Stomach (tissue), 9 donors: ENCODE measurements around the gene LRCH1. TPM values are rescaled to one million over a fixed set of nuclear protein-coding genes. Genes with fewer than 3 reads are reported as not detected.

Experiments
- DNase-seq, 2 donors: peaks; one replicate each; pipeline versions ENCODE4 v3.0.0 to v3.0.0-alpha.2; 2013 to 2019
- H3K27ac ChIP-seq, 5 donors: fragments of 200-600 bp in 4 of 5; sonication (generic) in 4 of 5; one replicate each; pipeline ENCODE4 v1.5.1; 2013 to 2019; ENCODE audit warnings: mild to moderate bottlenecking in 1 of 5, moderate library complexity in 1 of 5
- H3K27me3 ChIP-seq, 3 donors: fragments of 200-600 bp; sonication (generic); one replicate each; pipeline ENCODE4 v1.5.1; 2017 to 2019; ENCODE audit warnings: mixed run types in 1 of 3
- H3K36me3 ChIP-seq, 4 donors: fragments of 200-600 bp; sonication (generic); 1 replicate in 3 of 4; 2 replicates in 1 of 4; pipeline ENCODE4 v1.5.1; 2016 to 2019
- H3K4me1 ChIP-seq, 4 donors: fragments of 200-600 bp; sonication (generic); one replicate each; pipeline ENCODE4 v1.5.1; 2016 to 2019
- H3K4me3 ChIP-seq, 4 donors: fragments of 200-600 bp; sonication (generic) in 3 of 4; one replicate each; pipeline ENCODE4 v1.5.1; 2016 to 2019; ENCODE audit warnings: mild to moderate bottlenecking in 1 of 4
- H3K9me3 ChIP-seq, 4 donors: fragments of 200-600 bp; sonication (generic); one replicate each; pipeline ENCODE4 v1.5.1; 2016 to 2019
- CTCF ChIP-seq, 7 experiments: fragments of 450-650 bp in 4 of 7; fragments of 200-600 bp in 3 of 7; sonication (generic) in 3 of 7; IDR thresholded peaks; one replicate each; pipeline ENCODE4 v1.5.1; 2016 to 2019; ENCODE audit warnings: antibody characterized with exemption in 7 of 7, control low read depth in 2 of 7, mild to moderate bottlenecking in 1 of 7
- EP300 ChIP-seq: sonication (generic); formaldehyde crosslinking; IDR thresholded peaks from one replicate; pipeline ENCODE4 v1.6.1; 2017; ENCODE audit warnings: antibody characterized with exemption
- POLR2A ChIP-seq, 4 donors: fragments of 450-650 bp; IDR thresholded peaks; one replicate each; pipeline ENCODE4 v1.6.1; 2016; ENCODE audit warnings: antibody characterized with exemption in 4 of 4, control low read depth in 2 of 4, mild to moderate bottlenecking in 1 of 4, moderate library complexity in 1 of 4
- POLR2AphosphoS5 ChIP-seq, 3 donors: sonication (generic); formaldehyde crosslinking; IDR thresholded peaks; one replicate each; pipeline ENCODE4 v1.6.1; 2016; ENCODE audit warnings: antibody characterized with exemption in 3 of 3
- WGBS, 5 donors: extraction: QIAGEN DNeasy Blood & Tissue Kit in 3 of 5; methylation state at CpG; one replicate each; pipeline versions ENCODE4 v1.1.5 to v1.1.7; 2013 to 2018; 5-methylcytosine and 5-hydroxymethylcytosine counted together
- intact Hi-C: fragments of 100-400 bp; cut with DNase I; formaldehyde crosslinking; loops from one replicate; pipeline ENCODE4 v1.15.1; 2023; ENCODE audit warnings: low total_unique reads
- polyA plus RNA-seq, 3 donors: library from polyadenylated mRNA; stranded (reverse); fragments of 200-250 nt; gene quantifications; one replicate each; pipeline ENCODE4 v1.2.3, GENCODE V29; 2013
- total RNA-seq, 5 donors: library from RNA; depleted of rRNA; stranded (reverse); fragments of >200 nt; gene quantifications; one replicate each; pipeline versions ENCODE4 v1.1.0 to v1.2.3, GENCODE V29; 2014 to 2016
- donor health status: healthy with polysubstance abuse.
- donor health status: Bipolar disorder and iron deficiency.
- donor health status: healthy.

Gene LRCH1
- total and polyA plus RNA-seq, 8 donors: 5.4 to 70.6 (median 19.4) TPM

DNA sequence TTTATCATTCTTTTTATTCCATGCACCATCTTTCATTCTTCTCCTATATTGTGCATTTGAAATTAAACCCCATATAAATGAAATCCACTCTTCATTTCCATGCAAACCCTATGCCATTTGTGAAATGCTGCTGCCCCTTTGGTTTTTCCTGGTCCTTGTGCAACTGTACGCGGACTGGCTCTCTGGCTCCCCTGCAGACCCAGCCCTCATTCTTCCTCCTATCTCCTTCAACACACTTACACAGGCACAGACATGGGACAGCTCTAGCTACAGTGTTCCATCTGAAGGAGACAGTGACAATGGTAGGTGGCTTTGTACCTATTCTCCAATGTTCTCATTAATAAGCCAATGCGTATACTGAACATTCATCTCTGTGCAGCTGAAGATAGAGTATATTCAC, 162.4 kb downstream of the LRCH1 start:
- no peaks in the 10 kb centered on the region for H3K27me3 ChIP-seq
- H3K4me3 ChIP-seq: no peak overlapping the region
- H3K9me3 ChIP-seq: no peaks in the 10 kb centered on the region
- 93 to 96% (median 94%) methylated on average over 3 of the region's 3 CpGs for WGBS, 5 donors
- H3K36me3 ChIP-seq: peaks cover 14 to 54% (median 43%) of the 10 kb centered on the region in 4 donors
- TF ChIP-seq EP300 (no peak), POLR2AphosphoS5 (IDR thresholded peaks at IDR 0.05) (no peak), POLR2A (IDR thresholded peaks at IDR 0.05) (no peak), CTCF (IDR thresholded peaks at IDR 0.05) (no peak)
- H3K27ac ChIP-seq: no peak overlapping the region
- intact Hi-C loops: no loop called here
- no peak for DNase-seq
- peaks cover 0 to 12% (median 6%) of the 10 kb centered on the region in 4 donors for H3K4me1 ChIP-seq

DNA sequence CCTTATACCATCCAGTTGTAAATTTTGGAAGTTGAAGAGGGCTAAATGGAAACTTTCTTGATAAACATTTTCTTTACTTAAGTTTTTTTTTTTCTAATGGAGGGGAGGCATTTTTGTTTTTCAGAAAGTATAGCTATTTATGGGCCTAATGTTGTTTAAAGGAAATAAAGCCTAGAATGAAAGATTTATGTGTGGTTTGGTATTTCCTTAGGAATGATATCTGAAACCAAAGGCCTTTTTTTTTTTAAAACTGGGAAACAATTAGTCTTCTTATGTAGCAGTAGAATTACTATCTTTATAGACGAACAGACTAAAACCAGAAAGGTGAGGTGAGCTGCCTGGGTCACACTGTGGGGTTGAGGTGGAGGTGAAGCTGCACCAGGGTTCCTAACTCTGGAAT, 163.9 kb downstream of the LRCH1 start:
- Histone ChIP-seq H3K27ac (no peak overlapping the region), H3K27me3 (no peaks in the 10 kb centered on the region), H3K36me3 (peaks cover 7 to 40% (median 28%) of the 10 kb centered on the region in 4 donors), H3K9me3 (no peaks in the 10 kb centered on the region), H3K4me1 (peaks cover 0 to 22% (median 9%) of the 10 kb centered on the region in 4 donors), H3K4me3 (no peak overlapping the region)
- no peak for TF ChIP-seq POLR2A (IDR thresholded peaks at IDR 0.05)
- no peak for TF ChIP-seq CTCF (IDR thresholded peaks at IDR 0.05)
- no peak for TF ChIP-seq POLR2AphosphoS5 (IDR thresholded peaks at IDR 0.05)
- no peak for TF ChIP-seq EP300
- intact Hi-C loops: no loop called here
- DNase-seq: no peak
- WGBS, 5 donors: 21 to 60% (median 47%) methylated on average over 1 of the region's 1 CpG

DNA sequence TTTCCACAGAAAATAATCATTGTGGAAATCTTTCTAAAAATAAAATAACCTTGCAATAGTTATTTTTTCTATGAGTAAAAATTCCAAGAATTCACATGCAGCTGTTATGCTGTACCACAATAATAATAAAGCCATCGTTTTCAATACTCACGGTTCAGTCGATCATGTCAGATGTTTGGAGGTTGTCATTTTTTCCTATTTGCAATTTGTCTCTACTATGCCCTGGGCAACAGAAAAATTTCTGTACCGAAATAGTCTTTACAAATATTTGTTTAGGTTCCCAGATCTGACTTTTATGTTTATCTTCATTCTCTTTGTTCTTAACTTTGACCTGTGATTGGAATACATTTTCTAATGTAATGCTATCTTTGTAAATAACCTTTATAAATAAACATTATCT, 164.3 kb downstream of the LRCH1 start:
- DNase-seq: no peak
- Histone ChIP-seq H3K4me3 (no peak overlapping the region), H3K27me3 (no peaks in the 10 kb centered on the region), H3K4me1 (peaks cover 0 to 22% (median 9%) of the 10 kb centered on the region in 4 donors), H3K27ac (no peak overlapping the region), H3K9me3 (no peaks in the 10 kb centered on the region), H3K36me3 (peaks cover 7 to 37% (median 24%) of the 10 kb centered on the region in 4 donors)
- WGBS, 5 donors: 36 to 59% (median 52%) methylated on average over 4 of the region's 4 CpGs
- intact Hi-C loops: no loop called here
- TF ChIP-seq CTCF (IDR thresholded peaks at IDR 0.05): no peak
- no peak for TF ChIP-seq EP300
- no peak for TF ChIP-seq POLR2A (IDR thresholded peaks at IDR 0.05)
- TF ChIP-seq POLR2AphosphoS5 (IDR thresholded peaks at IDR 0.05): no peak

- DNase-seq: no peak
- TF ChIP-seq POLR2A (IDR thresholded peaks at IDR 0.05) (no peak), CTCF (IDR thresholded peaks at IDR 0.05) (no peak), POLR2AphosphoS5 (IDR thresholded peaks at IDR 0.05) (no peak), EP300 (no peak)
- H3K4me1 ChIP-seq: peaks cover 0 to 22% (median 9%) of the 10 kb centered on the region in 4 donors
- no peak overlapping the region for H3K27ac ChIP-seq
- no peak overlapping the region for H3K4me3 ChIP-seq
- H3K27me3 ChIP-seq: no peaks in the 10 kb centered on the region
- peaks cover 7 to 37% (median 21%) of the 10 kb centered on the region in 4 donors for H3K36me3 ChIP-seq
- WGBS, 5 donors: 49 to 79% (median 57%) methylated on average over 2 of the region's 2 CpGs
- H3K9me3 ChIP-seq: no peaks in the 10 kb centered on the region
- intact Hi-C loops: no loop called here
Observed at GRCh38 chr13:46717856-46718255, 164.9 kb downstream of the LRCH1 start.
